ENCODE data around the gene TEAD4.

TEAD4 gene

GRCh38 chr12:2960996-2961616 lies 1.9 kb downstream of the TEAD4 start:
- DNase-seq: no peak

GRCh38 chr12:2961705-2962104 lies 2.5 kb downstream of the TEAD4 start:
- DNase-seq: no peak

GRCh38 chr12:2963154-2963759 lies 4.1 kb downstream of the TEAD4 start:
- no peak for DNase-seq

- no peak for DNase-seq
These were observed 4.6 kb downstream of the TEAD4 start for GRCh38 chr12:2963760-2964292.

GRCh38 chr12:2967651-2968050 lies 8.5 kb downstream of the TEAD4 start:
- no peak for DNase-seq

GRCh38 chr12:2970744-2971143 lies 11.5 kb downstream of the TEAD4 start:
- DNase-seq: no peak

GRCh38 chr12:2973566-2973965 lies 14.4 kb downstream of the TEAD4 start:
- DNase-seq: no peak

- no peak for DNase-seq
These were observed 15.4 kb downstream of the TEAD4 start for GRCh38 chr12:2974560-2974971.

GRCh38 chr12:2976581-2976996 lies 17.4 kb downstream of the TEAD4 start:
- no peak for DNase-seq

GRCh38 chr12:2977776-2978175 lies 18.6 kb downstream of the TEAD4 start:
- DNase-seq: no peak

- DNase-seq: no peak
These were observed 20.6 kb downstream of the TEAD4 start for GRCh38 chr12:2979806-2980205.

GRCh38 chr12:2980630-2981029 lies 21.4 kb downstream of the TEAD4 start:
- DNase-seq: no peak

GRCh38 chr12:2982361-2982760 lies 23.2 kb downstream of the TEAD4 start:
- DNase-seq: no peak

GRCh38 chr12:2984249-2984648 lies 25.1 kb downstream of the TEAD4 start:
- DNase-seq: no peak

GRCh38 chr12:2984698-2985097 lies 25.5 kb downstream of the TEAD4 start:
- no peak for DNase-seq

- DNase-seq: no peak
These were observed 27.7 kb downstream of the TEAD4 start for GRCh38 chr12:2986876-2987275.

- no peak for DNase-seq
These were observed 29.3 kb downstream of the TEAD4 start for GRCh38 chr12:2988494-2988893.

- DNase-seq: no peak
These were observed 33.5 kb downstream of the TEAD4 start for GRCh38 chr12:2992724-2993123.

- DNase-seq: no peak
These were observed 38.9 kb downstream of the TEAD4 start for GRCh38 chr12:2997989-2998670.

- DNase-seq: no peak
These were observed 39.6 kb downstream of the TEAD4 start for GRCh38 chr12:2998789-2999264.

- no peak for DNase-seq
These were observed 40.2 kb downstream of the TEAD4 start for GRCh38 chr12:2999265-2999841.

GRCh38 chr12:3000548-3001275 lies 41.5 kb downstream of the TEAD4 start:
- DNase-seq: no peak

GRCh38 chr12:3002646-3003045 lies 43.4 kb downstream of the TEAD4 start:
- no peak for DNase-seq
